ENCODE data around the gene OTUD7B.

DNA sequence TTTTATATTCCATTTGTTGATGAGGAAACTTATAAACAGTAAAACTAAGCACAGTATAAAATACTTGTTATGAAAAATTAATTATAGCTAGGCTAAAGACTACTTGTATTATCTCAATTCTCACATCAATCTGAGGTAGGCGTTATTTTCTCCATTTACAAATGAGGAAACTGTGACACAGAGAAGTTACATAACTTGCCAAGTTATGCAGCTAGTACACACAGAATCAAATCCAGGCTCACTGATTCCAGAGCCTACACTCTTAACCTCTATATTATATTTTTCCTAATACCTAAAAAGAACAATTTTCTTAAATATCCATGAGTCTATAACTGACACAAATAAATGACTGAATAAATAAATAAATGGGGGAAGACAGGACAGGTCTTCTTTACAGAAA lies 45.9 kb upstream of the OTUD7B start:
- TF ChIP-seq EZH2 (IDR thresholded peaks at IDR 0.05; ENCODE audit: low read length, unreplicated experiment) = no peak
- TF ChIP-seq, protein P1, sequence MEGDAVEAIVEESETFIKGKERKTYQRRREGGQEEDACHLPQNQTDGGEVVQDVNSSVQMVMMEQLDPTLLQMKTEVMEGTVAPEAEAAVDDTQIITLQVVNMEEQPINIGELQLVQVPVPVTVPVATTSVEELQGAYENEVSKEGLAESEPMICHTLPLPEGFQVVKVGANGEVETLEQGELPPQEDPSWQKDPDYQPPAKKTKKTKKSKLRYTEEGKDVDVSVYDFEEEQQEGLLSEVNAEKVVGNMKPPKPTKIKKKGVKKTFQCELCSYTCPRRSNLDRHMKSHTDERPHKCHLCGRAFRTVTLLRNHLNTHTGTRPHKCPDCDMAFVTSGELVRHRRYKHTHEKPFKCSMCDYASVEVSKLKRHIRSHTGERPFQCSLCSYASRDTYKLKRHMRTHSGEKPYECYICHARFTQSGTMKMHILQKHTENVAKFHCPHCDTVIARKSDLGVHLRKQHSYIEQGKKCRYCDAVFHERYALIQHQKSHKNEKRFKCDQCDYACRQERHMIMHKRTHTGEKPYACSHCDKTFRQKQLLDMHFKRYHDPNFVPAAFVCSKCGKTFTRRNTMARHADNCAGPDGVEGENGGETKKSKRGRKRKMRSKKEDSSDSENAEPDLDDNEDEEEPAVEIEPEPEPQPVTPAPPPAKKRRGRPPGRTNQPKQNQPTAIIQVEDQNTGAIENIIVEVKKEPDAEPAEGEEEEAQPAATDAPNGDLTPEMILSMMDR (conservative IDR thresholded peaks at IDR 0.05; ENCODE audit: low read depth, low read length) = no peak

All from PC-3 (cell line).